ENCODE results near the gene CCDC57. TPM values are rescaled to one million over a fixed set of nuclear protein-coding genes. Genes with fewer than 3 reads are reported as not detected.
"Not testable (repeated sequence)": the region's sequence is repeated elsewhere in the genome, so short reads cannot be mapped to it uniquely, and the experiment has no call there.

Gene CCDC57
- total RNA-seq, 1 donor from 2014 or later: 108 TPM

DNA sequence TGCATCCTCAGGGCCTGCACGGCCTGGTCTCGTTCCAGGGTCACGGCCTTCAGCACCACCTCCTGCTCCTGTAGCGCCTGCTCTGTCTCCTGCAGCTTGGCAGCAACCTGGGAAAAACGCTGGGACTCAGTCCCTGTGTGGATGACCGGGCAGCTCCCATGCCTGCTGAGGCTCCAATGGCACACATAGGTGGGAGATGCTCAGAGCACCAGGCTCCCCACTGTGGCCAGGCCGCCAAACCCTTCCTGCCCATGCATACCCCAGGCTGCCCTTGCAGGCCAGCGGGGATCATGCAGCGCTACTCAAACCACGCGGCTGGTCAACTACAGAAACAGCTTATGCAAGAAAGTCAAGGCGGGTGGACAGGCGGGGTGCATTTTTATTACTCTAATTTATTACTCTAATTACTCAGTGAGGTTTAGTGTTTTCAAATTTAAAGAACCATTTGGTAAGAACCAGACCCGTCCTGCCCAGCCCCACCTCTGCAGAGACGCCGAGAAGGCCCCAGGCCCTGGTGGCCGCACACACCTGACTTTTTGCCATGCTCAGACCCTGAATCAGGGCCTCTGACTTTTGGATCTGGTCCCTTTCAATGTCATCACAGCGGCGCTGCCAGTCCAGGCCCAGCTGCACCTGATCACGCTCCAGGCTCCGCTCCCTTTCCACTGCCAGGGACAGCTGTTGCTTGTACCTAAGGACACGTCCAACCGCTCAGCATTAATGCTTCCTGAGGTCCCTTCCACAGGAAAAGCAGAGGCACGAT, 34.0 kb downstream of the CCDC57 start:
- DNase-seq (ENCODE audit: low spot score): no peak

- no peak for DNase-seq (ENCODE audit: low spot score)
Observed at GRCh38 chr17:82177761-82178498, 34.7 kb downstream of the CCDC57 start.

DNA sequence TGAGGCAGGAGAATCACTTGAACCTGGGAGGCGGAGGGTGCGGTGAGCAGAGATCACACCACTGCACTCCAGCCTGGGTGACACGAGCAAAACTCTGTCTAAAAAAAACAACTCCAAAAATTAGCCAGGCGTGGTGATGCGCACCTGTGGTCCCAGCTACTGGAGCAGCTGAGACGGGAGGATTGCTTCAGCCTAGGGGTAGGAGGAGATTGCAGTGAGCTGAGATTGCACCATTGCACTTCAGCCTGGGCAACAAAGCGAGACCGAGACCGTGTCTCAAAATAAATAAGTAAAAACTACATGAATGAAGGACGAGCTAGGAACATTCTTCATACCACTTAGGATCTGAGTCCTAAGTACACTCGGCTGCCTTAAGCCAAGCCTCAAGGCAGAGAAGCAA, 35.4 kb downstream of the CCDC57 start:
- DNase-seq (ENCODE audit: low spot score): no peak

- DNase-seq (ENCODE audit: low spot score): no peak
Observed at GRCh38 chr17:82175951-82176350, 36.7 kb downstream of the CCDC57 start.

DNA sequence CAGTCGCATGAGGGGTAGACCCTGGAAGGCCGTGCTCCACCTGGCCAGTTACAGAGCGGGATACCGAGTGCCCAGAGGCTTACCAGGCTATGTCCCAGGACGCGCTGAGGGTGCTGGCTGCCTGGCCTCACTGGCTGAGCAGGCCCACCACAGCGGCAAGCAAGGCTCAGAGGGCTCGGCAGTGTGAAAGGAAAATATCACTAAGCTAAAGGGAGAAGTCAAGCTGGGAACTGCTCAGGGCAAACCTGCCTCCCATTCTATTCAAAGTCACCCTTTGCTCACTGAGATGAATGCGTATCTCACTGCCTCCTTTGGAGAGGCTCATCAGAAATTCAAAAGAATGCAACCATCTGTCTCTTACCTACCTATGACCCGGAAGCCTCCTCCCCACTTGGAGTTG, 37.4 kb downstream of the CCDC57 start:
- DNase-seq (ENCODE audit: low spot score): no peak

DNA sequence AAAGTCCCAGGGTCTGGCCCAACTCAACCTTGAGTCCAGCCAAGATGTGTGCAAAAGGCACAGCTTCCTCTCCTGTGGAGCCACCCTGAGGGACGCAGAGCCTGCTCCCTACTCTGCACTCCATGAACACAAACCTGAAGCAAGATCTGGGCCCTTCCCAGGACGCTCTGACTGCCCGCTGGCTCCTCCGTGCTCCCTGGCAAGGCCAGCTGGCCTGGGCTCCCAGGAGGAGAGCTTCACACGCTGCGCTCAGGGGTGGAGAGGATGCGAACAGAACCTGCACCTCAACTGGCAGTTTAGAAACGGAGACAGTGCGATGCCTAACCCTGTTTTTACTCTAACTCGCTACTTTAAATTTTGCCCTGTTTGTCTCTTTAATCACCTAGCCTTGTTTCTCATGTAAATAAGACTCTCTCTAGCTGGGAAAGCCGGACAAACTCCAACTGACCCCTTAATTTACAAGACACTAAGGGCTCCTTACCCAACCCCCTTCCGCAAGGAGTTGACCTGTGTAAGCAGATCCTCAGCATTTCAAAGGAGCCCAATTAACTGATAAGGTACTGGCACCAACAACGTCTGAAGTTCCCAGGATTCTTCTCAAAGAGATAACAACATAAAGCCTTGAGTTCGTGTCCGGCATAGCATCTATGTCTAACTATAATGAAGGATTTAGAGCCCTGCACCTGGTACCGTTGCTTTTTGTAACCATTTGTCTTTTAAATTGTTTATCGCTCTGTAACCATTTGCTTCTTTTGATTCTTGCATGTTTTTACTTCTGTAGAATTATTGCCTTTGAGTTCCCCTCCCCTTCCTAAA, 38.4 kb downstream of the CCDC57 start:
- DNase-seq (ENCODE audit: low spot score): not testable (repeated sequence)

DNA sequence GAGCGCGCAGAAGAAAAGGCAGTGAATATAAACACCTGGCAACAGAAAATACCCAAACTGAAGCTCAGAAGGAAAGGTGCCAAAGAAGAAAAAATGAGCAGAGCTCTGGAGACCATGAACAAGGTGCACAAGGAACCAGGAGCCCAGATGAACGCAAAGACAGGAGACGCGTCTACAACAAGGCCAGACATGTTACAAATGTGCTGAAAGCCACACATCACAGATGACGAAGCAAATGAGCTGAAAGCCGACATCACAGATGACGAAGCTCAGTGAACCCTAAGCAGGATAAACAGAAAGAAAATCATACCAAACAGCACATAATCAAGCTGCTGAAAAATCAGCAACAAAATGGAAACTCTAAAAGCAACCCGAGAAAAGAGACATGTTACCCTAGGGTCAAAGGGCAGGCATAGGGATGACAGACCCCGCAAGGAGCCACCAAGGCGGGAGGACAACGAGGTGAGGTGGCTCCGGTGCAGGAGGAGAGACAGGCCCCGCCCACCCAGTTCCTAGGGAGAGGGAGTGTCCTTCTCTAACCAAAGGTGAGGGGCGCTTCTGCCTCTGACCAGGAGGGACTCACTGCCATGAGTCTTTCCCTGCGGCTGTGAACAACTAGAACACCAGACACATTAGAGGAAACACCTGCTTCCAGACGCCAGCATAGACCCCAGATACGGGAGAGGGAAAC, 39.1 kb downstream of the CCDC57 start:
- DNase-seq (ENCODE audit: low spot score): no peak

GRCh38 chr17:82172486-82173160, 40.0 kb downstream of the CCDC57 start:
- no peak for DNase-seq (ENCODE audit: low spot score)

- DNase-seq (ENCODE audit: low spot score): no peak
Observed at GRCh38 chr17:82171750-82172375, 40.8 kb downstream of the CCDC57 start.

DNA sequence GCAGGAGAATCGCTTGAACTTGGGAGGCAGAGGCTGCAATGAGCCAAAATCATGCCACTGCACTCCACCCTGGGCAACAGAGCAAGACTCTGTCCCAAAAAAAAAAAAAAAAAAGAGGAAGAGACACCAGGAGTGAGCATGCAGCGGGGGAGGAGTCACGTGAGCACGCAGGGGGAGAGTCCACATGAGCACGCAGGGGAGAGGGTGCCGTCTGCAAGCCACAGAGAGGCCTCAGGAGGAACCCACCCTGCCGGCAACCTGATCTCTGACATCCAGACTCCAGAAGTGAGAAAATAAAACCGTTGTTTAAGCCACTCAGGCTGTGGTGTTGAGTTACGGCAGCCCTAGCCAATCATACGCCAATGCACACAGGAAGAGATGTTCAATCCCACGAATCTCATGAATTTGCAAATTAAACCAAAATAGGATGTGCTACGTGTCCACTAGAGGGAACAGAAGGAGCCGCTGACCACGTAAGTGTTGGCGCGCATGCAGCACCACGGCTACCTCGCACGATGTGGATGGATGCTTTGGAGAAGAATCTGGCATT, 42.2 kb downstream of the CCDC57 start:
- no peak for DNase-seq (ENCODE audit: low spot score)

- no peak for DNase-seq (ENCODE audit: low spot score)
Observed at GRCh38 chr17:82168568-82168967, 44.1 kb downstream of the CCDC57 start.

- DNase-seq (ENCODE audit: low spot score): no peak
Observed at GRCh38 chr17:82167028-82167427, 45.6 kb downstream of the CCDC57 start.

DNA sequence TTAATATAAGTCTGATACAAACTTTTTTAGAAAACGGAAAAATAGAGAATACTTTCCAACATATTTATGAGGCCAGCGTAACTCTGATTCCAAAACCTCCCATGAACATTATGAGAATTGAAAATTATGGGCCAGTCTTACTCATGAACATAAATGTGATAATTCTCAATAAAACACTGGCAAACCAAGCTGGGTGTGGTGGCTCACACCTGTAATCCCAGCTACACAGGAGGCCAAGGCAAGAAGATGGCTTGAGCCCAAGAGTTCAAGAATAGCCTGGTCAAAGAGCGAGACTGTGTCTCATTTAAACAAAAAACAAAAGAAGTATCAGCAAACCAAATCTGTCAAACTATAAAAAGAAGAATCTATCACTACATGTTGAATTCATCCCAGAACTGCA, 47.8 kb downstream of the CCDC57 start:
- no peak for DNase-seq (ENCODE audit: low spot score)

DNA sequence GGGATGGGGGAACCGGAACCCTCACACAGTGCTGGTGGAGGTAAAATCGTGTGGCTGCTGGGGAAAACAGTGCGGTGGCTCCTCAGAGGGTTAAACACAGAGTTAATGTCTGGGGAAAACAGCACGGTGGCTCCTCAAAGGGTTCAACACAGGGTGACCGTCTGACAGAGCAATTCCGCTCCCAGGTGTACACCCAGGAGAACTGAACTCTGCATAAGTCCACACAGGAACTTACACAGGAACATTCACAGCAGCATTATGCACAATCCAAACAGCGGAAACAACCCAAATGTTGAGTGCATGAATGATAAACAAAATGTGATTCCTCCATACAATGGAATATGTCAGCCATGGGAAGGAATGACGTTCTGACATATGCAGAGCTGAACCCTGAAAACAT, 51.4 kb downstream of the CCDC57 start:
- DNase-seq (ENCODE audit: low spot score): no peak

DNA sequence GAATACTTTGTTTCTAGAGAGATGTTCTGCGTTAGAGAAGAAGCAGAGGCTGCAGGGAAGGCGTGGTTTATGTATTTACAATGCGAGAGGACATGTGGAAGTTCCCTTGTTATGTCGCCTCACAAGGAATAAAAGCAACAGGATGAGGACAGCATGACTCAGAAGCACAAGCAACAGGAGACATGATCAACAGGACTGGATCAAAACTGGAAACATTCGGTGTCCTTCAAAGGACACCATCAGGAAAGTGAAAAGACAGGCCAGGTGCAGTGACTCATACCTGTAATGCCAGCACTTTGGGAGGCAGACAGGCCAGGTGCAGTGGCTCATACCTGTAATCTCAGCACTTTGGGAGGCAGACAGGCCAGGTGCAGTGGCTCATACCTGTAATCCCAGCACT, 52.6 kb downstream of the CCDC57 start:
- DNase-seq (ENCODE audit: low spot score): no peak

DNA sequence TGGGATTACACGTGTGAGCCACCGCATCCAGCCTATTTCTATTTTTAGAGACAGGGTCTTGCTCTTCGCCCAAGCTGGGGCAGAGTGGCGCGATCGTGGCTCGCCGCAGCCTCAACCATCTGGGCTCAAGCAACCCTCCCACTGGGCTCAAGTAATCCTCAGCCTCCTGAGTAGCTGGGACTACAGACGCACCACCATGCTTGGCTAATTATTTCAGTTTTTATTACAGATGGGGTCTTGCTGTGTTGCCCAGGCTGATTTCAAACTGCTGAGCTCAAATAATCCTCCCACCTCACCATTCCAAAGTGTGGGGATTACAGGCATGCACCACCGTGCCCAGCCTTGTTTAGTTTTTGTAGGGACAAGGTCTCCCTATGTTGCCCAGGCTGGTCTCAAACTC, 53.8 kb downstream of the CCDC57 start:
- no peak for DNase-seq (ENCODE audit: low spot score)

- DNase-seq (ENCODE audit: low spot score): no peak
Observed at GRCh38 chr17:82157046-82158035, 55.3 kb downstream of the CCDC57 start.

- DNase-seq (ENCODE audit: low spot score): no peak
Observed at GRCh38 chr17:82156284-82156925, 56.2 kb downstream of the CCDC57 start.

- DNase-seq (ENCODE audit: low spot score): no peak
Observed at GRCh38 chr17:82155606-82156005, 57.0 kb downstream of the CCDC57 start.
